Stimulated activated CD4-positive, alpha-beta T cell treated with anti-CD3 and anti-CD28 coated beads, Interleukin-2, amount 100 ng/mL, for 24 hours (primary cell): ENCODE results near the gene MAPK6.

Source experiments
- DNase-seq, 2 donors: peaks; one replicate each; pipeline ENCODE4 v3.0.0-alpha.2; 2020

Gene MAPK6

GRCh38 chr15:52107238-52107637, 88.2 kb downstream of the MAPK6 start:
- DNase-seq: no peak

DNA sequence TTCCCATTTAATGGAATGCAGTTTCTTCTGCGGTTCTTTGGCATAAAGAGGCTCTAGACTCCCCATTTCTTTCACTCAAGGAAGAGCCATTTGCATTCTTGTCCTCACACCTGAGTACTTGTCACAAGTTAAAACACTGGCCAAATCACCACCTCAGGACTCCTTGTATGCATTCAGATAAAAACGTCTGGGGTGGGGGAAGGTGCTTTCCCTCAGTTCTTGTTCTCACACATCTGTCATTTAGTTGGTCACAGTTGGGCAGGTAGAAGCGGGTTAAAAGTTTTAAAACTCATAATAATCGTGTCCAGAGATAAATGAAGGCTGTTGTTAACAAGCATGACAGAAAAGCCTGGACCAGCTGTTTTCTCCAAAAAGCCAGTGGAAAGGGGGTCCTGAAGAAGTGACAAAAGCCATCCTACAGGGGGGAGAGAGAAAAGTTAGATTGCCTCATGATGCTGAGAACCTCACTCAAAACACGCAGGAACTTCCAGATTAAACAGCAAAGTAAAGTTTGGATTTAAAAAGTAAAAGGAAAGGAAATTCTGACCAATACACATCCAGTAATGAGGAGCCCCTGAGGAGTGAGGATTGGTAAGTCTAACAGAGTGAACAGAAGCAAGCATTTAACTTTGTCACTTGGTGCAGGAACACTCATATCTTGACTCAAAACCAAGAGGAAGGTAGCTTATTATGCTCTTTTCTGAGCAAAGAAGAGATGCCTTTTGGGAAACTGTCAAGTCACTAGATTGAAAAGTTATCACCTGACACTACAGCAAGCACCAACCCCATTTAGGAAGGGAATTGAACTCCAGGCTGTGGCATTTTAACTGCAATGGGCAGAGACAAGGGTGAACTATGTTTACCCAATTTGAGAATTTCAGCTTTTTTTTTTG, 90.8 kb downstream of the MAPK6 start:
- DNase-seq: no peak

- no peak for DNase-seq
Measured at GRCh38 chr15:52111517-52112202, 92.6 kb downstream of the MAPK6 start.

DNA sequence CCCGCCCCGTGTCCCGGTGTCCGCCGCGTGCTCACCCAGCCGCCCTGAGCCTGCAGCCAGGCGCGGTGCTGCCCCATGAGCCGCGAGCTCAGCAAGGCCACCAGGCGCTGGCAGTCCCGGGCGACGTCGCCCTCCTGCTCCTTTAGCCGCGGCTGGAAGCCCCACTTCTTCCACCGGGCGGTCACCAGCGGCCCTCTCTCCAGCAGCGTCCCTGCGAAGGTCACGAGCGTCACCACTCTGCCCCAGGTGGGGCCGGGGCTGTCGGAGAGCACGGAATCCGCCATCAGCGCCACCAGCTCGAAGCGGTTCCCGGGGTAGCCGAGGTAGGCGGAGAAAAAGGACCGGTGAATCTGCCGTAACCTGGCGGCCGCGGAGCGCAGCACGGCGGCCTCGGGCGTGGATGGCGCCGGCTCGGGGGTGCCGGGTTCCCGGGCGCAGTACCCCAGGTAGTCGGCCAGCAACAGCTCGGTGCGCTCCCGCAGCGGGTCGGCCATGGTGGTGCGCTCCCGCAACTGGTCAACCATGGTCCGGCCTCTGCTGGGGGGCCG, 93.3 kb downstream of the MAPK6 start:
- peak; percentile 47 to 58 for DNase-seq

DNA sequence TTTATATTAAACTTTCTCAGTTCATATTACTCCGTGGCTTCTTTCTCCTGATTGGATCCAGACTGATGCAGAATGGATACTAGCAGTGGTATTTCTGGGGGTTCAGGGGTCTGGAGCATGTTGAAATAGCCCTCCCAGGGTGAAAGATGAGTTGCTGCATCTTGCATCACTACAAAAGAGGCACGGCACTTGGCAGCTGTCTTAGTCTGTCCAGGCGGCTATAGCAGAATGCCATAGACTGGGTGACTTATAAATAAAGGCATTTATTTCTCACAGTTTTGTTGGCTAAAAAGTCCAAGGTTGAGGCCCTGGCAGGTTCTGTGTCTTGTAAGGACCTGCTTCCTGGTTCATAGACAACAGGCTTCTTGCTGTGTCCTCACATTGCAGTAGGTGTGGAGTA, 94.2 kb downstream of the MAPK6 start:
- DNase-seq: no peak

GRCh38 chr15:52113708-52114107, 94.7 kb downstream of the MAPK6 start:
- no peak for DNase-seq

GRCh38 chr15:52114261-52115055, 95.4 kb downstream of the MAPK6 start:
- no peak for DNase-seq

DNA sequence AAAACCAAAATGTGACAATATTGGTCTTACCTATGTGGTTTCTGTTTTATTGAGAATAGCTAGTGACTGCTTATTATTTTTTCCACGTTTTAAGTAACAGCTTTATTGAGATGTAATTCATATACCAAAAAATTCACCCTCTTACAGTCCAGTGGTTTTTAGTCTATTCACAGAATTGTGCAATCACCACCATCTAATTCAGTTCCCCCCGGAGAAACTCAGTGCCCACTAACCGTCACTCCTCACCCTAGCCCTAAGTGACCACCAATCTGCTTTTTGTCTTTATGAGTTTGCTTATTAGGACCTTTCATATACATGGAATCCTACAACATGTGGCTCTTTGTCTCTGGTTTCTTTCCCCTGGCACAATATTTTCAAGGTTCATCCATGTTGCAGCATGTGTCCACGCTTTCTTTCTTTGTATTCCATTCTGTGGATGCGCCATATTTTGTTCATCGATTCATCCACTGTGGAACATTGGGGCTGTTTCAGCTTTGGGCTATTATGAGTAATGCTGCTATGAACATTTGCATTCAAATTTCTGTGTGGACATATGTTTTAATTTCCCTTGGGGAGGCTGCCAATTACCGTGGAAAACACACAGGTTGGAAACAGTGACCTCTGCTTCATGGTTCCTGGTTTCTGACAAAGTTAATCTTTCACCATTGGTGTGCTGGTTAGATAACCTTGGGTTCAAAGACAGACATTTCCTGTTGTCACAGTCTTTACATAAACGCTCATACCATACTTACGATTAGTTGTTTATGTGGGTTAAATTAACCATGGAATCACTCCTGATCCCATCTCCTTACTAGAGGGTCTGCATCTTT, 96.8 kb downstream of the MAPK6 start:
- no peak for DNase-seq
